Osteoblast (primary cell): ENCODE measurements around the gene THAP5. TPM values are rescaled to one million over a fixed set of nuclear protein-coding genes. Genes with fewer than 3 reads are reported as not detected.

Experiments used
- DNase-seq: peaks from one replicate; pipeline ENCODE4 v3.0.0; 2011; ENCODE audit warnings: low spot score, mixed read lengths; ENCODE audit not compliant: insufficient read length; ENCODE audit errors: missing footprints
- H2AFZ ChIP-seq: 2 replicates; pipeline ENCODE4 v1.6.0; 2011; ENCODE audit warnings: mild to moderate bottlenecking, low read length
- H3K27ac ChIP-seq: 2 replicates; pipeline ENCODE4 v1.5.1; 2011; ENCODE audit warnings: mild to moderate bottlenecking, low read depth, low read length, moderate library complexity
- H3K27me3 ChIP-seq: 2 replicates; pipeline ENCODE4 v1.6.0; 2012; ENCODE audit warnings: mild to moderate bottlenecking, control low read depth, inconsistent platforms, low read length, moderate library complexity; ENCODE audit not compliant: insufficient read depth
- H3K36me3 ChIP-seq: 2 replicates; pipeline ENCODE4 v1.5.1; 2011; ENCODE audit warnings: mild to moderate bottlenecking, low read length, control low read depth, moderate library complexity; ENCODE audit not compliant: insufficient read depth
- H3K4me1 ChIP-seq: 2 replicates; pipeline ENCODE4 v1.5.1; 2011; ENCODE audit warnings: mild to moderate bottlenecking, low read length, control low read depth, moderate library complexity; ENCODE audit not compliant: insufficient read depth
- H3K4me2 ChIP-seq: 2 replicates; pipeline ENCODE4 v1.6.0; 2011; ENCODE audit warnings: mild to moderate bottlenecking, low read length; ENCODE audit not compliant: insufficient read depth
- H3K4me3 ChIP-seq: fragments of 200-600 bp; sonication (generic); 3 replicates; pipeline ENCODE4 v1.5.1; 2012; ENCODE audit warnings: mild to moderate bottlenecking, low read length, inconsistent platforms; ENCODE audit not compliant: insufficient read depth
- H3K79me2 ChIP-seq: 2 replicates; pipeline ENCODE4 v1.6.0; 2012; ENCODE audit warnings: mild to moderate bottlenecking, low read length, control low read depth, inconsistent platforms; ENCODE audit not compliant: insufficient read depth
- H3K9me3 ChIP-seq: 2 replicates; pipeline ENCODE4 v1.5.1; 2011; ENCODE audit warnings: low read depth, low read length, control low read depth
- H4K20me1 ChIP-seq: 2 replicates; pipeline ENCODE4 v1.6.0; 2012; ENCODE audit warnings: mild to moderate bottlenecking, low read length, control low read depth; ENCODE audit not compliant: insufficient read depth
- CTCF ChIP-seq: IDR thresholded peaks from 2 replicates; pipeline ENCODE4 v1.5.1; 2011; ENCODE audit warnings: mild to moderate bottlenecking, low read depth, low read length, moderate library complexity; ENCODE audit errors: extremely low read depth
- total RNA-seq: library from RNA; depleted of rRNA; stranded (reverse); fragments of >200 nt; gene quantifications from 2 replicates; pipeline ENCODE4 v1.2.3, GENCODE V29; 2012

THAP5 gene, protein sequence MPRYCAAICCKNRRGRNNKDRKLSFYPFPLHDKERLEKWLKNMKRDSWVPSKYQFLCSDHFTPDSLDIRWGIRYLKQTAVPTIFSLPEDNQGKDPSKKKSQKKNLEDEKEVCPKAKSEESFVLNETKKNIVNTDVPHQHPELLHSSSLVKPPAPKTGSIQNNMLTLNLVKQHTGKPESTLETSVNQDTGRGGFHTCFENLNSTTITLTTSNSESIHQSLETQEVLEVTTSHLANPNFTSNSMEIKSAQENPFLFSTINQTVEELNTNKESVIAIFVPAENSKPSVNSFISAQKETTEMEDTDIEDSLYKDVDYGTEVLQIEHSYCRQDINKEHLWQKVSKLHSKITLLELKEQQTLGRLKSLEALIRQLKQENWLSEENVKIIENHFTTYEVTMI
- 25.7 and 28.6 TPM in 2 replicates for total RNA-seq

- no peak for TF ChIP-seq CTCF
- Histone ChIP-seq H3K27me3 (no peaks in the 10 kb centered on the region), H3K27ac (peak within 1 kb of the TSS; percentile 98), H3K4me3 (peak within 1 kb of the TSS; percentile 91), H3K4me2 (peak within 1 kb of the TSS; percentile 97), H3K79me2 (peaks cover 51% of the 10 kb centered on the region), H3K36me3 (no peaks in the 10 kb centered on the region), H4K20me1 (no peaks in the 10 kb centered on the region), H2AFZ (peak within 1 kb of the TSS; percentile 98), H3K4me1 (peaks cover 25% of the 10 kb centered on the region), H3K9me3 (no peaks in the 10 kb centered on the region)
- DNase-seq = peak; percentile 97
These were observed at the start of gene THAP5, which contains the start of gene DNAJB9 for GRCh38 chr7:108569381-108570145. THAP5 (minus strand) TSS chr7:108569706; CDS start chr7:108569569, 137 bp downstream. DNAJB9 (plus strand) TSS chr7:108569874; CDS start chr7:108571727, 1,853 bp downstream.

GRCh38 chr7:108618056-108618455 is 48.5 kb upstream of the THAP5 start:
- H3K9me3 ChIP-seq = no peaks in the 10 kb centered on the region
- H3K79me2 ChIP-seq = no peaks in the 10 kb centered on the region
- H3K4me1 ChIP-seq = no peaks in the 10 kb centered on the region
- no peak overlapping the region for H3K27ac ChIP-seq
- no peaks in the 10 kb centered on the region for H3K27me3 ChIP-seq
- no peak overlapping the region for H2AFZ ChIP-seq
- no peak for DNase-seq
- no peak overlapping the region for H3K4me3 ChIP-seq
- H3K36me3 ChIP-seq = no peaks in the 10 kb centered on the region
- H3K4me2 ChIP-seq = no peak overlapping the region
- H4K20me1 ChIP-seq = no peaks in the 10 kb centered on the region
- TF ChIP-seq CTCF = no peak

DNA sequence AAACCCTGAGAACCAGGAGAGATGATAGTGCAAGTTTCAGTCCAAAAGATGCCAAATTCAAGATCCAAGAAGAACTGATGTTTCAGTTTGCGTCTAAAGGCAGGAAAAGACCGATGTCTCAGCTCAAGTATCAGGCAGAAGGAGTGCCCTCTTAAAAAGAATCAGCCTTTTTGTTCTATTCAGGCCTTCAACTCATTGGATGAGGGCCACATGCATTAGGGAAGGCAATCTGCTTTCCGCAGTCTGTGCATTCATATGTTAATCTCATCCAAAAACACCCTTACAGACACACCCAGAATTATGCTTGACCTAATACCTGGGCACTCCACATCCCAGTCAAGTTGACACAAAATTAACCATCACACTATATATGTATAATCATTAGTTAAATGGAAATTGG is 45.4 kb upstream of the THAP5 start:
- no peaks in the 10 kb centered on the region for H3K36me3 ChIP-seq
- no peaks in the 10 kb centered on the region for H3K27me3 ChIP-seq
- no peak overlapping the region for H3K27ac ChIP-seq
- no peaks in the 10 kb centered on the region for H3K9me3 ChIP-seq
- TF ChIP-seq CTCF = no peak
- no peaks in the 10 kb centered on the region for H4K20me1 ChIP-seq
- no peak overlapping the region for H3K4me2 ChIP-seq
- H3K79me2 ChIP-seq = no peaks in the 10 kb centered on the region
- DNase-seq = no peak
- H3K4me3 ChIP-seq = no peak overlapping the region
- no peaks in the 10 kb centered on the region for H3K4me1 ChIP-seq
- H2AFZ ChIP-seq = no peak overlapping the region

DNA sequence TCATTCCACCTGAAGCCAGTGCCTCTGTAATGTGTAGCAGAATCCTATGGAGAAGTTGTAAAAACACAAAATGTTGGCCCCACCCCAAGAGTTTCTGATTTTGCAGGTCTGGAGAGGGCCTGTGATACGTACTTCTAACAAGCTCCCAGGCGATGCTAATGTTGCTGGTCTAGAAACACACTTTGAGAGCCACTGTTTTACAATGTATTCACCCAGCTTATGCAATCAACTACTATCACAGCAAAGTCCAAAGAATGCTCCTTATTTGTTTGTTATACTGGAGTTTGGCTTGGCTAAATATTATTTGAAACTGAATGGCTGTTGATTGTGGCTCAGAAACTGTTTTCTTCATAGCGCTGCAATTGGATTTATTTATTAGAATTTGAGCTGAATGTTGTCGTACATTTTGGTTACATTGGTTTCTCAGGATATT is 44.5 kb upstream of the THAP5 start:
- Histone ChIP-seq H3K4me2 (no peak overlapping the region), H3K79me2 (no peaks in the 10 kb centered on the region), H2AFZ (no peak overlapping the region), H3K4me3 (no peak overlapping the region), H3K9me3 (no peaks in the 10 kb centered on the region), H3K36me3 (no peaks in the 10 kb centered on the region), H4K20me1 (no peaks in the 10 kb centered on the region), H3K4me1 (no peaks in the 10 kb centered on the region), H3K27me3 (no peaks in the 10 kb centered on the region), H3K27ac (no peak overlapping the region)
- no peak for TF ChIP-seq CTCF
- no peak for DNase-seq
